ENCODE measurements around the gene SMARCAL1. TPM values are rescaled to one million over a fixed set of nuclear protein-coding genes. Genes with fewer than 3 reads are reported as not detected.
"Not testable (repeated sequence)": the region's sequence is repeated elsewhere in the genome, so short reads cannot be mapped to it uniquely, and the experiment has no call there.

Gene SMARCAL1
- total RNA-seq, 4 donors from 2014 or later, result 13.5 to 28.2 (median 20.6) TPM

GRCh38 chr2:216516730-216517350 lies 104.6 kb downstream of the SMARCAL1 start:
- Histone ChIP-seq H3K27ac (no peak overlapping the region), H3K36me3 (no peaks in the 10 kb centered on the region), H3K27me3 (no peaks in the 10 kb centered on the region), H3K4me3 (no peak overlapping the region), H3K4me1 (peaks cover 4% of the 10 kb centered on the region), H3K9me3 (no peaks in the 10 kb centered on the region)
- no peak for DNase-seq (ENCODE audit: low spot score in 2 of 2)
- 48% methylated on average over 2 of the region's 2 CpGs for WGBS
- TF ChIP-seq POLR2AphosphoS5 (IDR thresholded peaks at IDR 0.05), result no peak
- peak; percentile 56 to 61 for TF ChIP-seq CTCF (IDR thresholded peaks at IDR 0.05)

- H3K4me3 ChIP-seq, result no peak overlapping the region
- DNase-seq (ENCODE audit: low spot score in 2 of 2), result no peak
- no peaks in the 10 kb centered on the region for H3K9me3 ChIP-seq
- 86% methylated on average over 4 of the region's 4 CpGs for WGBS
- no peak overlapping the region for H3K27ac ChIP-seq
- TF ChIP-seq POLR2AphosphoS5 (IDR thresholded peaks at IDR 0.05), result no peak
- TF ChIP-seq POLR2A (IDR thresholded peaks at IDR 0.05), result no peak
- no peak for TF ChIP-seq EP300 (IDR thresholded peaks at IDR 0.05)
- TF ChIP-seq CTCF (IDR thresholded peaks at IDR 0.05), result no peak
- no peaks in the 10 kb centered on the region for H3K36me3 ChIP-seq
- H3K4me1 ChIP-seq, result peaks cover 4% of the 10 kb centered on the region
- no peaks in the 10 kb centered on the region for H3K27me3 ChIP-seq
Observed at GRCh38 chr2:216517447-216518225, 105.4 kb downstream of the SMARCAL1 start.

- not testable (repeated sequence) for H3K9me3 ChIP-seq; H3K27me3 ChIP-seq; H3K36me3 ChIP-seq; H3K27ac ChIP-seq; DNase-seq (ENCODE audit: low spot score in 2 of 2); H3K4me1 ChIP-seq; H3K4me3 ChIP-seq
- whole genome bisulfite sequencing, result 85% methylated on average over 9 of the region's 9 CpGs
Observed at GRCh38 chr2:216518566-216519119, 106.4 kb downstream of the SMARCAL1 start.

- H3K27me3 ChIP-seq, result no peaks in the 10 kb centered on the region
- no peaks in the 10 kb centered on the region for H3K9me3 ChIP-seq
- WGBS, result 65% methylated on average over 3 of the region's 3 CpGs
- peaks cover 4% of the 10 kb centered on the region for H3K4me1 ChIP-seq
- H3K27ac ChIP-seq, result no peak overlapping the region
- TF ChIP-seq EP300 (IDR thresholded peaks at IDR 0.05) (no peak), POLR2A (IDR thresholded peaks at IDR 0.05) (no peak), POLR2AphosphoS5 (IDR thresholded peaks at IDR 0.05) (no peak), CTCF (IDR thresholded peaks at IDR 0.05) (peak; percentile 63 to 64)
- no peak for DNase-seq (ENCODE audit: low spot score in 2 of 2)
- H3K36me3 ChIP-seq, result no peaks in the 10 kb centered on the region
- no peak overlapping the region for H3K4me3 ChIP-seq
Observed at GRCh38 chr2:216519154-216519762, 107.0 kb downstream of the SMARCAL1 start.

- no peak for DNase-seq (ENCODE audit: low spot score in 2 of 2)
- TF ChIP-seq CTCF (IDR thresholded peaks at IDR 0.05) (no peak), POLR2A (IDR thresholded peaks at IDR 0.05) (no peak), EP300 (IDR thresholded peaks at IDR 0.05) (no peak), POLR2AphosphoS5 (IDR thresholded peaks at IDR 0.05) (no peak)
- 98% methylated on average over 4 of the region's 4 CpGs for WGBS
Observed at GRCh38 chr2:216520112-216520511, 107.8 kb downstream of the SMARCAL1 start.

More at GRCh38 chr2:216520112-216520511, 107.8 kb downstream of the SMARCAL1 start:
- Histone ChIP-seq H3K27ac (no peak overlapping the region), H3K4me1 (peaks cover 4% of the 10 kb centered on the region), H3K27me3 (no peaks in the 10 kb centered on the region), H3K9me3 (no peaks in the 10 kb centered on the region), H3K36me3 (no peaks in the 10 kb centered on the region), H3K4me3 (no peak overlapping the region)
